ENCODE data around the gene POLR1F.
"Not testable (repeated sequence)": the region's sequence is repeated elsewhere in the genome, so short reads cannot be mapped to it uniquely, and the experiment has no call there.

POLR1F gene

GRCh38 chr7:19701471-19701870 is 7.4 kb downstream of the POLR1F start:
- TF ChIP-seq CTCF (IDR thresholded peaks at IDR 0.05; ENCODE audit: borderline replicate concordance, insufficient read depth, low read depth, low read length), result no peak

GRCh38 chr7:19700936-19701335 is 7.9 kb downstream of the POLR1F start:
- no peak for TF ChIP-seq CTCF (IDR thresholded peaks at IDR 0.05; ENCODE audit: borderline replicate concordance, insufficient read depth, low read depth, low read length)

More at GRCh38 chr7:19701471-19701870, 7.4 kb downstream of the POLR1F start:
- H3K4me3 ChIP-seq (ENCODE audit: low read depth, low read length), result no peak overlapping the region

GRCh38 chr7:19698331-19698730 is 10.5 kb downstream of the POLR1F start:
- no peak overlapping the region for H3K4me3 ChIP-seq (ENCODE audit: low read depth, low read length)
- TF ChIP-seq CTCF (IDR thresholded peaks at IDR 0.05; ENCODE audit: borderline replicate concordance, insufficient read depth, low read depth, low read length), result no peak

More at GRCh38 chr7:19700936-19701335, 7.9 kb downstream of the POLR1F start:
- H3K4me3 ChIP-seq (ENCODE audit: low read depth, low read length), result no peak overlapping the region

- H3K4me3 ChIP-seq (ENCODE audit: low read depth, low read length), result no peak overlapping the region
- TF ChIP-seq CTCF (IDR thresholded peaks at IDR 0.05; ENCODE audit: borderline replicate concordance, insufficient read depth, low read depth, low read length), result no peak
Observed at GRCh38 chr7:19696926-19697325, 11.9 kb downstream of the POLR1F start.

- no peak for TF ChIP-seq CTCF (IDR thresholded peaks at IDR 0.05; ENCODE audit: borderline replicate concordance, insufficient read depth, low read depth, low read length)
- no peak overlapping the region for H3K4me3 ChIP-seq (ENCODE audit: low read depth, low read length)
Observed at GRCh38 chr7:19692111-19692828, 16.6 kb downstream of the POLR1F start.

GRCh38 chr7:19690736-19691135 is 18.1 kb downstream of the POLR1F start:
- H3K4me3 ChIP-seq (ENCODE audit: low read depth, low read length), result no peak overlapping the region
- no peak for TF ChIP-seq CTCF (IDR thresholded peaks at IDR 0.05; ENCODE audit: borderline replicate concordance, insufficient read depth, low read depth, low read length)

- not testable (repeated sequence) for H3K4me3 ChIP-seq (ENCODE audit: low read depth, low read length)
Observed at GRCh38 chr7:19689130-19689529, 19.7 kb downstream of the POLR1F start.
